GM21423 (cell line): ENCODE measurements around the gene NFX1.

ENCODE experiments used
- ATAC-seq: cut with Tn5 transposase; IDR thresholded peaks from one replicate; pipeline ENCODE4 v1.9.1; 2021; ENCODE audit warnings: mild to moderate bottlenecking, moderate library complexity; ENCODE audit not compliant: unreplicated experiment

The NFX1 gene

DNA sequence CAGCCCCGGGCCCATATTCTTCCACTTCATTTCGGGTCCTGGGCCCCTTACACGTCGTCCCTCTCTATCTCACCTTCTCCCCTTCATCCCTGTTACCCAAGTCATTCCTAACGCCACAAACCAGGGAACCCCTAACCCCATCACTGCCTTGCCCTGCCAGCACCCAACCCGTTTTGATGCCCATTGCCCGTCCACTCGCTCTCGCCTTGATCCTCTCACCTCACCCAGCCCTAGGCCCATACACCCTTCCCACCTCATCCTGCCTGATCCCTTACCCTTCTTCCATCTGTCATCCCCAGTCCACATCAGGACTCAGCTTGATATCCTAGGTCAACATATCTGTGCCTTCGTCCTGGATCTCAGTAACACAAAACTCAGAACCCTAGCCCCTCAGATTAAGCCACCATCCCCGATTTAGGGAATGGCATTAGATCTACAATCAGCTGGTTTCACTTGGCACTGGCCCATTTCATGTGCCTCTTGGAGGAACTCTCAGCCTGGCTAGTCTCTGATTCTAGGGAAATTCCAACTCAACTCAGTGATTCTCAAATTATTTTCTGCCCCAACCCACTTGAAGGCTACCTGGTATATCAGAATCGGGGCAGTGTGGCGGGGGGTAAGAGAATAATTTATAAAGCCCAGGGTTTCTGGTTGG lies 25.0 kb upstream of the NFX1 start:
- ATAC-seq: no peak

DNA sequence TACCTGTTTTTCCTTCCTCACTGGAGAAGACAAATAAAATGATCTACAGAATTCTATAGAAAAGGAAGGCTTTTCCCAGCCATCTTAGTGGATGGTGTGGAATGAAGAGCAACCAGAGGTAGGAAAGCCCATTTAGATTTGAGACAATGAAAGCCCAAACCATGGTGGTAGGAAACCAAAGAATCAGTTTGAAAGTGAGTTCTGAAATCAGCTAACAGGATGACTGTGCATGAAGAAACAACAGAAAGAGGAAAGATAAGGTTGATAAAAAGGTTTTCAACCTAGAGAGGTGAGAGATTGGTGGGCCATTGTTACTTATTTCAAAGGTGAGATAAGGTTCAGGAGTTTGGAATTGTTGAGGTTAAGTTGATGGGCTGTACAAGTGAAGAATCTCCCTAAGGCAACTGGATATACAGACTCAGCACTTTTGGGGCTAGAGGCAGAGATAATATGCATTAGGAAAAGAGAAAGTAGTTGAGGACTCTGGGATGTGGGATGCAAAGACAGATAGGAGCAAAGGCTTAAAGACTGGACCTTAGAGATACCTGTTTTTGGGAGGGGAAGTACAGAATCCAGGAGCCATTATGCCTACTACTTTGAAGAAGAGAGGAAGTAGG lies 23.1 kb upstream of the NFX1 start:
- no peak for ATAC-seq

DNA sequence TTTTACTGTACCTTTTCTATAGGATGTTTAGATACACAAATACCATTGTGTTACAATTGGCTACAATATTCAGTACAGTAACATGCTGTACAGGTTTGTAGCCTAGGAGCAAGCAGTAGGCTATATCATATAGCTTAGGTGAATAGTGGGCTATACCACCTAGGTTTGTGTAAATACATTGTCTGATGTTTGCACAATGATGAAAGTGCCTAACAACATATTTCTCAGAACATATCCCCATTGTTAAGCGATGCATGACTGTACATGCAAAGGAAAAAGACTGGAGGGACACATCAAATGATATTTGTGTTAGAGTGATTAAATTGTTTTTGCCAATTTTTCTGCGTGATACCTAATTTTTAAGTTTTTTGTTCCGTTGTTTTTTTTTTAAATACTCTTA lies 20.2 kb upstream of the NFX1 start:
- no peak for ATAC-seq

DNA sequence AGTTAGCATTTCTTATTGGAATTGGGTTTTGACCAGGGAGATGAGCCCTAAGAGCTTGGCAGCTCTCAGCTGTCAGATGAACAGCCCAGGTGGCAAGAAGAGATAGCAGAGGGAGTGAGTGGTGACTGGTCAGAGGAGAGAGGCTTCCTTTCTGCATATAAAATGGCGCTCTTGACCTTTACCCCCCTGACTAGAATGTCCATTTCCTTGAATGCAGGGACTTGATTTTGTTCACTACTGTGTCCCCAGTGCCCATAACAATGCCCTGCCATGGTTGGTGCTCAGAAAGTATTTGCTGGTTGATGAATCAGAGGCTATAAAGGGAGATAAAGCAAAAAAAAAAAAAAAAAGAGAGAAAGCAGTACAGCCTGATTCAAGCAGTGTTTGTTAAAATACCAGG lies 18.3 kb upstream of the NFX1 start:
- no peak for ATAC-seq

DNA sequence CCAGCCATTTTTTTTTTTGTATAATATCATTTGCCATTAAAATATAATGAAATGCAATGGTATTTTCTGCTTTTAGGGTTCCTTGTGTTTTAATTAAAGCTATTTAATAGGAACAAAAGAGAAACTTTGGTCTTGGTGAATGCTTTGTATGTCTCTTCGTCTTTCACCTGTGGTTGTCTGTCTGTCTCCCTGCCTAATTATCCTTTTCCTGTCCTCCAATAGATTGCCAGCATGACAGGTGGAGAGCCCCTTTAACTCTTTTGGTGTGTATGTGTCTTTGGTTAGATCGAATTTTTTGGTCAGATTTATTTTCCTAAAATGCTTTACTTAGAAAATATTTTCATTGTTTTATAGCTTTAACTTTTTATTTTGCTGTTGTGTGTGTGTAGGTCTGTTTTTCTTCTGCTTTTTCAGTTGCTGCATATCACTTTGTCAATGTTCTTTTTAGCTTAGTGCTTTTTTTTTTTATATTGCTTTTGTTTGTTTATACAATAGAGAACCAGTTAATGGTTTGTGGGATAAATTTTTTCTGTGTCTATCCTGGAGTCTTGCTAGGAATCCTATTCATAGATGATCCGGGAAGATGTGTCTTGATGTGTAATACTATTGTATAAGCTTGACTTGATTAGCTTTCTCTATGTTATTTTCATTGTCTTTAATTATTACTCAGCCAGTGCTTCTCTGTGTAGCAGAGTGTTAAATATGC lies 16.9 kb upstream of the NFX1 start:
- no peak for ATAC-seq

DNA sequence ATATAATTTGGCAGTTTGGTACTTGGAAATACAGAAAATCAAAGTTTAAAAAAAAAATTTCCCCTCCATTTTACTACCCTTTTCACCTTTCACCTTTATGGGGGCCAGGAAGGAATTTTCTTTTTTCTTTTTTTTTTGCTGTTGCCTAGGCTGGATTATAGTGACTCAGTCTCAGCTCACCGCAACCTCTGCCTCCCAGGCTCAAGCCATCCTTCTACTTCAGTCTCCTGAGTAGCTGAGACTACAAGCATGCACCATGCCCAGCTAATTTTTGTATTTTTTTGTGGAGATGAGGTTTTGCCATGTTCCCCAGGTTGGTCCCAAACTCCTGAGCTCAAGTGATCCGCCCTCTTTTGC lies 16.4 kb upstream of the NFX1 start:
- no peak for ATAC-seq

DNA sequence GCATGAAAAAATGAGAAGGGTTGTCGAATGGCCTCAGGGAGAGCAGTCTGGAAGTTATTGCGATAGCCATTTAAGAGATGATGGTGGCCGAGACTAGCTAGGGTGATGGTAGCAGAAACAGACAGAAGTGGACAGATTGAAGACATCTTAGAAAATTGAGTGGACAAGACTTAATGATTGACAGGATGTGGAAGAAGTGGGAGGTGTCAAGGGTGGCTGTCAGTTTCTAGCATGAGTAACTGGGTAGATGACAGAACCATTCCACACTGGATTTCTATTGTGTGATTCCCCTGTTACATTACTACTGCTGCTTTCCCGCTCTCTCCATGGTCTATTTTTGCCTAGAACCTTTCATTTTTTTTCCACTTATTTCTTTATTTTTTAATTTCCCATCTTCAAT lies 12.8 kb upstream of the NFX1 start:
- no peak for ATAC-seq

DNA sequence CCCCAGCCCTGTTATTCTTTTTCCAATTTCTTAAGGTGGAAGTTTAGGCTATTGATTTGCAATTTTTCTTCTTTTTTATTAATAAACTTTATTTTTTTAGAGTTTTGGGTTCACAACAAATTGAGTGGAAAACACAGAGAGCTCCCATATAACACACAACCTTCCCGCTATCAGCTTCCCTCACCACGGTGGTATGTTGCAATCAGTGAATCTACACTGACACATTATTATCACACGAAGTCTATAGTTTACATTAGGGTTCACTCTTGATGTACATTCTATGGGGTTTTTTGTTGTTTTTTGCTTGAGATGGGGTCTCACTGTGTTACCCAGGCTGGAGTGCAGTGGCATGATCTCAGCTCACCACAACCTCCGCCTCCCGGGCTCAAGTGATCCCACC lies 4.8 kb upstream of the NFX1 start:
- no peak for ATAC-seq

DNA sequence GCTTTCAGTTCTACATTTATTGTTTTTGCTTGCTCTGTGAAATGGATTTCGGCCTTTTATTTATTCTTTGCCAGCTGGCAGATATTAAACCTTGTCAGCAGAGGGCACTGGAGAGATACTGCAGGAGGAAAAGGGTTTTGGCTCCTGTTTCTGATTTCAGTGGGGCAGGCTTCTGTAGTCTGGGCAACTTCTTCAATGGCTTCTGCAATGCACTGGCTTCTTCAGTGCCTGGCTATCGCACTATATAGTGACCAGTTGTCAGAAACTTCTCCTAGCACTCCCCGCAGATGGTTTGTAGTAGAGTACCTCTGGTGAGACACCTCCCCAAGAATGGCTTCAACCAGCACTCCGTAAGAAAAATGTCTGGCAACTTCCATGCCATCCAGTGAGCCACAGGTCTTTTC lies 3.2 kb upstream of the NFX1 start:
- ATAC-seq: no peak

DNA sequence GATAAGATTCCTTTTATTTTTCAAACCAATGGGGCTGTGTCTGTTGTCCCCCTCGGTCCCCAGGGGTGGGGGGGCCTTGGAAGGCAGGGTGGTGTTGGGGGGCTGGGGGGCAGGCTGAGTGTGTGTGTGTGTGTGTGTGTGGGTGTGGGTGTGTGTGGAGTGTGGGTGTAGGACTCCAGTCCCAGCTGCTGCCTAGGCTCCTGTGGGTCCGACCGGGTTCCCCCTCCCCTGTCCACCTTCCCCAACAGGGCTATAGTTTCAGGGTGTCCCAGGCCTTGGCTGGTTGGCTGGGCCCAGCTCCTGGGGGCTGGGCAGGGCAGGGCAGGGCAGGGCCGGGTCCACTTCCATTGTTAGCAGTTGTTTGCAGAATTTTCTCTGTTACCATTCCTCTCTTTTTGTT lies 2.1 kb upstream of the NFX1 start:
- no peak for ATAC-seq

DNA sequence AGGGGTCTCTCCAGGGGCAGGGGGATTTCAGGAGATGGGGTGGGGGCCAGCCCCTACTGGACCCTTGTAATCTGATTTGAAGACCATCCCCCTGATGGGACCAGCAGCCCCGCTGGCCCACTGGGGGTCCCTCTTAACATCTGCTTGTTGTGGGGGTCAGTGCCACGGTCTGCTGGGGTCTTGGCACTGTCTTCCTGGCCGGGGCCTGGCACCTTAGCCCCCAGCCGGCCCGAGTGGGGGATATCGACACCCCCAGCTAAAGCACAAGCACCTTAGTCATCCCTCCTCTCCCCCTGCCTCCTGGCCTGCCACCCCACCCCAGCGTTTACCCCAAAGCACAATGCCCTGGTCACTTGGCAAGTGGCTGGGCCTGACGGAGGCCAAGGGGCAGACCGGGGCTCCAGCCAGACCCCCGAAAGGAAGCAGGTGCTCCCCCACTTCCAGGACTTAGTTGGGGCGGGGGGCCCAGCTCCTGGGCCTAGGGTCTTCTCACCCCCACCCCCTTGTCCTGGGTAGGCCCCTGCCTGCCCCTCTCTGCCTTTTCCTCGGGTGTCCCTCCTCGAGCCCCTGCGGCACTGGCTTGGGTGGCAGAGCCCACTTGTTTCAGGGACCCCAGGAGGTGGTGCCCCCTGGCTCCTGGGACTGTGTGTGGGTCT lies 1.4 kb upstream of the NFX1 start:
- ATAC-seq: no peak

DNA sequence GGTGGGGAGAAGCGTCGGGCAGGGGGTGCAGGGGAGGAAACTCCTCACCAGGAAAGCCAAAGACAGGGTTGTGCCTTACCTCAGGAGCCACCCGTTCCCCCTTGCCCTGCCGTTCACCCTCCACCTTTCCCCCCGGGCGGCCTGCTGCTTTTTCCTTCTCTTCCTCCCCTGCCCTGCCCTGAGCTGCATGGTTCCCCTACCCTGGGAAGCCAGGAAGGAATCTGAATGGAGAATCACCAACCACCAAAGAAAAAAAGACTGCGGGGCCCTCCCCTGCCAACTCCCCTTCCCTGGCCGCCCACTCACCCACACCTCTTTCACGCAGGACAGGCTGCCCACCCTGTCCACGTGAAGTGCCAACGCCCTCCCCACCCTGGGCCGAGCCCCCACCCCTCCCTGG lies 820 bp upstream of the NFX1 start:
- ATAC-seq: no peak

DNA sequence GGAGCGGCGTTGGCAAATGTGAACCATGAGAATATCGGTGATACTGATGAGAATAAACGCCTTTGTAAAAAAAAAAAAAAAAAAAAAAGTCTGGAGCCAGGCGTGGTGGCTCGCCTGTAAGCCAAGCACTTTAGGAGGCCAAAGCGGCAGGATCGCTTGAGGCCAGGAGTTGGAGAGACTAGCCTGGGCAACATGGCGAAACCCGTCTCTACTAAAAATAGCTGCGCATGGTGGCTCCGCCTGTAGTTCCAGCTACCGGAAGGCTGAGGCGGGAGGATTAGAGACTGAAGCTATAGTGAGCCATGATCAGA lies 425 bp upstream of the NFX1 start:
- no peak for ATAC-seq

DNA sequence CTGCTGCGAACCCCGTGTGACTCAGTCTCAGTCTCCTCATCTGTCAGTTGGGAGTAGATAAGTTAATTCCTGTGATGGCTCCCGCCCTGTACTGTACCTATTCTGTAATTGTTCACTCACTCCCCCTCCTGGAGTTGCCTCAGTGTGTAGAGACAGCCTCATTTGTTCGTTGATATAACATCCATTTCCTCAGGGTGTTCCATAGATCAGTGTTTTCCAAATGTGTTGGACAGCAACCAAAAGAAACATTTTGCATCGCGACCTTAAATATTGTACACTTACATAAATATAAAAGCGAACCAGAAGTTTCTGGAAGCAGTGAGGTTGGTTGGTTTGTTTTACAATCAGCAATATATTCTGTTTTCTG lies 698 bp downstream of the NFX1 start:
- no peak for ATAC-seq

DNA sequence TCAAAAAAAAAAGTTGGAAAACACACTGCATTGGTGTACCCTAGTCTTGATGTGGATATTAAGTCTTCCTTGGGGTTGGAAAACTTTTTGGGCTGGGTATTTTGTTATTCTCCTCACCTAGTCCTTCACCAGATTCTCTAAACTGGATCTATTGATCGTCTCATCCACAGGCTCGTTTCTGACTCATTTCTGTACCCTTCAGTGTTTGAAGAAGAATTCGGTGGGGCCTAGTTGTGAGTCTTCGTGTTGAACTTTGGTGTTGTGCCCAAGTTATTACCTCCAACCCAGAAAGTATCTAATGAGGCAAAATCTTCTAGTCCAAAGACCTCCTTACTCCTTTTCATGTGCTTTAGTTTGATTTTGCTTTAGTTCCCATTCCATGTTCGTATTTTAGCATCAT lies 1.6 kb downstream of the NFX1 start:
- no peak for ATAC-seq

DNA sequence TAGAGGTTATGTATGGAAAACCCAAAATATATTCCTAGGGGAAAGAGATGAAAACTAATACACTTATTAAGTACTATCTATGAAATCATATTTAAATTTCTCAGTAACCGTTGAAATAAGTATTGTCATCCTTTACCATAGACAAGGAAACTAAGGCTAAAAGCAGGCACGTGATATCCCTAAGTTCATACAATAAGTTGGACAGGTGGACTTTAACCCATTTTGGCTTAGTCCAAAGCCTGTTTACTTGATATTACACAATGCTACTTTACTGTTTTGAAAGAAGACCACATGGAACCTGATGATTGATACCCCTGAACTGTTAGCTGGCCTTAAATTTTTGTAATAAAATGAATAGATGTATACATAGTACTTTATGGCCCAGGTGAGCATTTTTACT lies 3.5 kb downstream of the NFX1 start:
- ATAC-seq: no peak

DNA sequence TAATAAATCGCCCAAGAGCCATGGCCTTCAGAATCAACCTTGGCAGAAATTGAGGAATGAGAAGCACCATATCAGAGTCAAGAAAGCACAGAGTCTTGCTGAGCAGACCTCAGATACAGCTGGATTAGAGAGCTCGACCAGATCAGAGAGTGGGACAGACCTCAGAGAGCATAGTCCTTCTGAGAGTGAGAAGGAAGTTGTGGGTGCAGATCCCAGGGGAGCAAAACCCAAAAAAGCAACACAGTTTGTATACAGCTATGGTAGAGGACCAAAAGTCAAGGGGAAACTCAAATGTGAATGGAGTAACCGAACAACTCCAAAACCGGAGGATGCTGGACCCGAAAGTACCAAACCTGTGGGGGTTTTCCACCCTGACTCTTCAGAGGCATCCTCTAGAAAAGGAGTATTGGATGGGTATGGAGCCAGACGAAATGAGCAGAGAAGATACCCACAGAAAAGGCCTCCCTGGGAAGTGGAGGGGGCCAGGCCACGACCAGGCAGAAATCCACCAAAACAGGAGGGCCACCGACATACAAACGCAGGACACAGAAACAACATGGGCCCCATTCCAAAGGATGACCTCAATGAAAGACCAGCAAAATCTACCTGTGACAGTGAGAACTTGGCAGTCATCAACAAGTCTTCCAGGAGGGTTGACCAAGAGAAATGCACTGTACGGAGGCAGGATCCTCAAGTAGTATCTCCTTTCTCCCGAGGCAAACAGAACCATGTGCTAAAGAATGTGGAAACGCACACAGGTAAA lies 4.5 kb downstream of the NFX1 start:
- ATAC-seq: no peak

DNA sequence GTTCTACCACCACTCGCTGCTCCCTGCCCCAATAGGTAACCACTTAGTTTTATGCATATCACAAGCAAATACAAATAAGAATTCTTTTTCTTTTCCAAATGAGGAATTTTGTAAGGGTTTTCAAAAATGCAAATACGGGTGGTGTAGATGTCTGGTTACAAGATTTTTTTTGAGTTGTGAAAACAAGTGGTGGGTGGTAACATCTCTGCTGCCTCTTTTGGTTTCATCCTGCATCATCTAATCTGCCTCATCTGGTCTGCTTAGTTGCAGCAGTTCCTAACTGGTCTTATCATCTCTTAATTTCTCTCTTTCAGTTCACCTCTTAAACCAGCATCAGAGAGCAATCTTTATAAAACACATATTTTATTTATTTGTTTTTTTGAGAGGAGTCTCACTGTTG lies 5.3 kb downstream of the NFX1 start:
- ATAC-seq: peak; percentile 27

DNA sequence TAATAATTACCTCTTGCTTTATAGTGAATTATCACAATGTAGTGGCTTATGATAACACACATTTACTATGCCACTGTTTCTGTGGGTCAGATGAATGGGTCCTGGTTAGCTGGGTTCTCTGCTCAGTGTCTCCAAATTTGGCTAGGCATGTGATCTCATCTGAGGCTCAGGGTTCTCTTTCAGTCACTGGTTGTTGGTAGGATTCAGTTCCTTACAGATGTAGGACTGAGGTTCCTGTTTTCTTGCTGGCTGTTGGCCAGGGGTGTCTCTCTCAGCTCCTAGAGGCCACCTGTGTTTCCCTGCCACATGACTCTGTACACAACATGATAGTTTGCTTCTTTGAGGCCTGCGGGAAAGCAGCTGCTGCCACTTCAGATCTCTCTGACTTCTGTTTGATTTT lies 7.1 kb downstream of the NFX1 start:
- ATAC-seq: peak; percentile 93

DNA sequence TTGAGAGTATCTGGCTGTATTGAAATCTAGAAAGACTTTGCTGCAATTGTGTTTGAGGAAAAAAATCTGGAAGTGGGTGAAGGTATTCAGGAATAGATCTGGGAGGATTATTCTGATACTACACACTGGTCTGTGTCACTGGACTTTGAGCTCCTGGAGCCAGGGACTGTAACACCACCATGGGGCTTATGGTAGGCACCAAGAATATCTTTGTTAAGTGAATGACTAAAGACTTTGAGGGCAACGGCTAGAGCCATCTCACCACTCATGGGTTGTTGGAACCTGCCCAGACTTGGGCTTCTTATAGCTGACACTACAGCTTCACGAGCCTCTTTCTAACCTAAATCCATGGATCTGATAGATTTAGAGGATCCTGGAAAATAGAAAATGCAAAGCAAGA lies 10.2 kb downstream of the NFX1 start:
- ATAC-seq: no peak

DNA sequence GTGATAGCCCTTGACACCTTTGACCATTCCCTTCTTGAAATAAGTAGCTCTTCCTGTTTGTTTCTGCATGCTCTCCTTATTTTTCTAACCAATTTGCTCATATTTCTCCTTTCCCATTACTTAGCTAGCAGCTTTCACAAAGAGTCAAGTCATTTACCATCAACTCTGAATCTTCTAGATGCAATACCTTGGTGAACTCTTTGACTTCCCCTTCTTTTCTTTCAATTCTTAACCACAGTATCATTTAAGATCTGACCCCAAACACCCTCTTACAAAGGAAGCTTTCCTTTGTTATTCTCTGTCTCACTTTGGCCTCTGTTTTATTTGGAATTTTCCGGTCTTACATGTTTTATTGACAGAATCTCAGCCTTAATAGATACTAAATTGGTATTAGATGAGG lies 14.0 kb downstream of the NFX1 start:
- ATAC-seq: no peak

DNA sequence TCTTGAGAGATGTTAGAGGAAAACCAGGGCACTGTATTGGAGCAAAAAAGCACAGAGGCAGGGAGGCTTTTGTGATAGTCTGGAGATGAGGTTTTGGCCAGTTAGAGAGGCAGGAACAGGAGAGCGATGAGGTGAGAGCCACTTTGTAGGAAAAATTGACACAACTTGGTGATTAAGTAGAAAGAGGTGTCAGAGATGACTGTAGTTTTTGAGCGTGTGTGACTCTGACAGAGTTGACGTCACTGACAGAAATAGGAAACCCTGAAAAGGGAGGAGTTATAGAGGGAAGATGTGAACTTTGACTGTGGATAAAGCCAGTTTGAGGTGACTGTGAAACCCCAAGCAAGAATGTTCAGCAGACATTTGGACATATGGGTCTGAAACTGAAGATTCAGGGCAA lies 15.7 kb downstream of the NFX1 start:
- no peak for ATAC-seq
